ENCODE data around the gene NDUFA3. TPM values are rescaled to one million over a fixed set of nuclear protein-coding genes. Genes with fewer than 3 reads are reported as not detected.
A peak's percentile ranks its signal among the peaks of the same experiment; 100 is the strongest.
"Not testable (repeated sequence)": the region's sequence is repeated elsewhere in the genome, so short reads cannot be mapped to it uniquely, and the experiment has no call there.

The NDUFA3 gene
- 100 to 1,000 TPM in 1 of 5 donors, 10 to 100 TPM in 4; 65.2 to 157 (median 85.5) TPM for polyA plus RNA-seq (ENCODE audit: insufficient read depth in 1 of 5, insufficient read length in 5 of 5, low replicate concordance in 1 of 5)
- long read RNA-seq, donor 1, transcript NDUFA3-202 (5 exons, 435 nt) = minor isoform, 12 of 181 reads
- long read RNA-seq, donor 1, transcript NDUFA3-213 (3 exons, 541 nt) = minor isoform, 23 of 181 reads
- long read RNA-seq, donor 1, transcript NDUFA3-214 (4 exons, 963 nt) = major isoform, 128 of 181 reads
- long read RNA-seq, donor 1, partial matches to known transcripts = 12 of 181 reads
- long read RNA-seq, donor 1, other reads (novel, unspliced or antisense) = 0 of 181 reads
- long read RNA-seq, donor 2, transcript NDUFA3-202 (5 exons, 435 nt) = minor isoform, 5 of 109 reads
- long read RNA-seq, donor 2, transcript NDUFA3-213 (3 exons, 541 nt) = minor isoform, 23 of 109 reads
- long read RNA-seq, donor 2, transcript NDUFA3-214 (4 exons, 963 nt) = major isoform, 80 of 109 reads
- long read RNA-seq, donor 2, partial matches to known transcripts = 0 of 109 reads
- long read RNA-seq, donor 2, other reads (novel, unspliced or antisense) = 0 of 109 reads
- long read RNA-seq, donor 3, transcript NDUFA3-214 (4 exons, 963 nt) = major isoform, 114 of 152 reads
- long read RNA-seq, donor 3, transcript NDUFA3-202 (5 exons, 435 nt) = minor isoform, 7 of 152 reads
- long read RNA-seq, donor 3, transcript NDUFA3-213 (3 exons, 541 nt) = minor isoform, 17 of 152 reads
- long read RNA-seq, donor 3, partial matches to known transcripts = 10 of 152 reads
- long read RNA-seq, donor 3, other reads (novel, unspliced or antisense) = 0 of 152 reads
- long read RNA-seq, donor 4, transcript NDUFA3-213 (3 exons, 541 nt) = minor isoform, 26 of 99 reads
- long read RNA-seq, donor 4, transcript NDUFA3-214 (4 exons, 963 nt) = major isoform, 69 of 99 reads
- long read RNA-seq, donor 4, partial matches to known transcripts = 0 of 99 reads
- long read RNA-seq, donor 4, other reads (novel, unspliced or antisense) = 0 of 99 reads
- long read RNA-seq, donor 5, transcript NDUFA3-213 (3 exons, 541 nt) = minor isoform, 36 of 239 reads
- long read RNA-seq, donor 5, transcript NDUFA3-214 (4 exons, 963 nt) = major isoform, 150 of 239 reads
- long read RNA-seq, donor 5, partial matches to known transcripts = 29 of 239 reads
- long read RNA-seq, donor 5, other reads (novel, unspliced or antisense) = 17 of 239 reads
- long read RNA-seq, donor 6, transcript NDUFA3-214 (4 exons, 963 nt) = major isoform, 132 of 186 reads
- long read RNA-seq, donor 6, transcript NDUFA3-202 (5 exons, 435 nt) = minor isoform, 7 of 186 reads
- long read RNA-seq, donor 6, transcript NDUFA3-213 (3 exons, 541 nt) = minor isoform, 36 of 186 reads
- long read RNA-seq, donor 6, partial matches to known transcripts = 0 of 186 reads
- long read RNA-seq, donor 6, other reads (novel, unspliced or antisense) = 7 of 186 reads
- long read RNA-seq, donor 7, transcript NDUFA3-202 (5 exons, 435 nt) = minor isoform, 8 of 157 reads
- long read RNA-seq, donor 7, transcript NDUFA3-213 (3 exons, 541 nt) = minor isoform, 20 of 157 reads
- long read RNA-seq, donor 7, transcript NDUFA3-214 (4 exons, 963 nt) = major isoform, 64 of 157 reads
- long read RNA-seq, donor 7, partial matches to known transcripts = 23 of 157 reads
- long read RNA-seq, donor 7, other reads (novel, unspliced or antisense) = 39 of 157 reads
- long read RNA-seq, donor 8, transcript NDUFA3-214 (4 exons, 963 nt) = major isoform, 31 of 55 reads
- long read RNA-seq, donor 8, transcript NDUFA3-213 (3 exons, 541 nt) = minor isoform, 5 of 55 reads
- long read RNA-seq, donor 8, partial matches to known transcripts = 10 of 55 reads
- long read RNA-seq, donor 8, other reads (novel, unspliced or antisense) = 7 of 55 reads

GRCh38 chr19:54102421-54103169, at the start of gene NDUFA3:
Gene NDUFA3 (plus strand): TSS chr19:54102855. CDS start chr19:54102879, 24 bp downstream.
- peak; percentile 99 for DNase-seq

GRCh38 chr19:54062643-54063042, 40.0 kb upstream of the NDUFA3 start:
- no peak for DNase-seq

DNA sequence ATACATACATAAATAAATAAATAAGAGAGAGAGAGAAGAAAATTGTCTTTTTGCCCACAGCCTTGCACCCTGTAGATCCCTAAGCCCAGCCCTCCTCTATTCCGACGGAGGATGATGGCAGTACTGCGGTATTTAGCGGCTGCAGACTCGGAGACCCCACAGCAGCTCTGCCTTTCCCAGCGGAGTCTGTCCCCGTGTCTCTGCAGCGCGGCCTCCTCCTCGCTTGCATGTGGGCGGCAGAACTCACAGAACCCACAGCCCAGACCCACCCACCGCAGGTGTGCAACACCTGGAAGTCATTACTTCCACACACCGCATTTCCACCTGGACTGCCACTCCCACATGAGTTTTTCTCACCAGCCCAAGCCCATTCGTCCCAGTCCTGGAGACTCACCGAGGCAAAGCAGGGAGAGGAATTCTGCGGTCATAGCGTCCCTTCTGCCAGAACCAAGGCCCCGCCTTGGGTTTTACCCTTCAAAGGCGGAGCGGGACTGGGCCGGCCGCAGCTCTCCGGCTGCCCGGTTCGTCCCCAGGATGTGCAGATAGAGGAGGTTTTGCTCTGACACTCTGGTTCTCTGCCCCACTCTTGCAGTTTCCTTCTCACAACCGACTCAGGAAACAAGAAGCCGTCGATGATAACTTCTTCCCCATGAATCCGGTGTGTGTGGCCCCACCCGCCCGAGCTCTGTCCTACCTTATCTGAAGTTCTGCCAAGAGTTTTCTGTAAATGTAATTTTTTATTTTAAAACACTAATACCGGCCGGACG, 39.1 kb upstream of the NDUFA3 start, which contains the start of gene VSTM1:
Gene VSTM1 (minus strand): TSS at position 548 of the 767 bp plus-strand sequence. CDS start 120 bp downstream, at position 428.
- no peak for DNase-seq

- no peak for DNase-seq
These were observed 33.2 kb upstream of the NDUFA3 start for GRCh38 chr19:54069470-54069869.

DNA sequence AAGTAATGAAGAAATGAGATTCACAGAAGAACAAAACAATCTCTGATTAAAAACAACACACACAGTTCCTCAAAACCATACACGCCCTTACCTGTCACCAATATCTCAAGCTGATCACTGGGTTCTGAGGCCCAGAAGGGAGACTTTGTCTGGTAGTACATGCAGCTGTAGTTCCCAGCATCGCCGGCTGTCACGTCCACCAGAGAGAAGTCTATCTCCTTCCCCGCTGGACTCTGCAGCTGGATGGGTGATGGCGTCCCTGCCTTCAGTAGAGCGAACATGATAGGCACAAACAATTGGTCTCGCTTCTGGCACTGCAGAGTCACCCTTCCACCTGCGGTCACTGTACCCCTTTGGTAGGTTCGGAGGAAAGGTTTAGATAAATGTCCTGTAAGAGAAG, 28.8 kb upstream of the NDUFA3 start:
- DNase-seq = no peak

DNA sequence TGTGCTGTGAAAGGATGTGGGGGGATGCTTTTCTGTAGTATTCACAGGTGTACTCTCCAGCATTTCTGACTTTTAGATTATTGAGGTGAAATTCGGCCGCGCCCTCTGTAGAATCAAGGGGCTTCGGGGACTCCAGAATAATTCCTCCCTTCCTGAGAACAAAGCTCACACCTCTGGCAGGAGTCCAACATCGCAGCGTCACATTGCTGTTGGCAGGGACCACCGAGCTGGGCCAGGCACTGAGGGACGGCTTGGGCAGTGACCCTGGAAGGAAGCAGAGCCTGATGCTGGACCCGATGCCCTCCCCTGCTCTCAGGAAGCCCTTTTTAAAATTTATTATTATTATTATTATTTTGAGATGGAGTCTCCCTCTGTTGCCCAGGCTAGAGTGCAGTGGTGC, 27.8 kb upstream of the NDUFA3 start:
- DNase-seq = no peak

- no peak for DNase-seq
These were observed 25.3 kb upstream of the NDUFA3 start for GRCh38 chr19:54077334-54077733.

- no peak for DNase-seq
These were observed 21.6 kb upstream of the NDUFA3 start, which contains the start of gene TARM1 for GRCh38 chr19:54081032-54081431. Gene TARM1 (minus strand): TSS chr19:54081365. CDS start chr19:54081340, 25 bp downstream.

- no peak for DNase-seq
These were observed 18.2 kb upstream of the NDUFA3 start for GRCh38 chr19:54084410-54084809.

DNA sequence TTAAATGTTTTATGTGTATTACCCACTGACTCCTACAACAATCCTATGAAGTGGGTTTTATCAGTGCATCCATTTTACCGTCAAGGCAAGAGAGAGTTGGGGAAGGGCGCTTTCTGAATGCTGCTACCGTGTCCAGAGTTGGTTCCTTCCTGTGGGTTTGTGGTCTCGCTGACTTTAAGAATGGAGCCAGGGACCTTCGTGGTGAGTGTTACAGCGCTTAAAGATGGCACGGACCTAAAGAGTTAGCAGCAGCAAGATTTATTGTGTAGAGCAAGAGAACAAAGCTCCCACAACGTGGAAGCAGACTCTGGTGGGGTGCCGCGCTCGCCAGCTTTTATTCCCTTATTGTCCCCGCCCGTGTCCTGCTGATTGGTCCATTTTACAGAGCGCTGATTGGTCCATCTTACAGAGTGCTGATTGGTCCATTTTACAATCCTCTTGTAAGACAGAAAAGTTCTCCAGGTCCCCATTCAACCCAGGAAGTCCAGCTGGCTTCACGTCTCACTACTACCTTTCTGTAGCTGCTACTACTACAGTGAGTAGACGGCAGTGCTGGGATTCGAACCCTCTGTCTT, 8.1 kb upstream of the NDUFA3 start:
- no peak for DNase-seq

DNA sequence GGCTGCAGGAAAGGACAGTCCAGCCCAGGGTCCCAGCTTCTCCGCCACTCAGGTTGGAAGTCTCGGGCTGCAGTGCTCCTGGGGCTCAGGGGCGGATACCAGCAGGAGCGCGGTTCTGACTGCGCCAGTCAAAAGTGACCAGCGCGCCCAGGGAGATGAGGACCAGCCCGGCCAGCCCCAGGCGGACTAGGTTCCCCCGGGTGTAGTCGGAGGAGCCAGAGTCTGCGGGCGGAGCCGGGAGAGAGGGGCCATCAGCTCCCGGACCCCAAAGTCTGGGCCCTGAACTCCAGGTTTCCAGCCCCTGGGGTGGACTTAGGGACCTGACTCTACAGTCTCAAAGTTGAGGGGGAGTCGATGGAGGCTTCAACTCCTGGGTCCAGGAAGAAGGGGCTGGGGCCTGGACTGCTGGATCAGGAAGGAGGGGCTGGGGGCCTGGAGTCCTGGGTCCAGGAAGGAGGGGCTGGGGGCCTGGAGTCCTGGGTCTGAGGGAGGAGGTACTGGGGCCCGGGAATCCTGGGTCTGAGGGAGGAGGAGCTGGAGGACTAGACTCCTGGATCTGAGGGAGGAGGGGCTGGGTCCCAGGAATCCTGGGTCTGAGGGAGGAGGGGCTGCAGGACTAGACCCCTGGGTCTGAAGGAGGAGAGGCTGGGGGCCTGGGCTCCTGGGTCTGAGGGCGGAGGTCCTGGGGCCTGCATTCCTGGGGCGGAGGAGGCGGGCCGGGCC, 7.4 kb upstream of the NDUFA3 start:
- DNase-seq = no peak

- not testable (repeated sequence) for DNase-seq
These were observed 6.6 kb upstream of the NDUFA3 start for GRCh38 chr19:54095859-54096616.

DNA sequence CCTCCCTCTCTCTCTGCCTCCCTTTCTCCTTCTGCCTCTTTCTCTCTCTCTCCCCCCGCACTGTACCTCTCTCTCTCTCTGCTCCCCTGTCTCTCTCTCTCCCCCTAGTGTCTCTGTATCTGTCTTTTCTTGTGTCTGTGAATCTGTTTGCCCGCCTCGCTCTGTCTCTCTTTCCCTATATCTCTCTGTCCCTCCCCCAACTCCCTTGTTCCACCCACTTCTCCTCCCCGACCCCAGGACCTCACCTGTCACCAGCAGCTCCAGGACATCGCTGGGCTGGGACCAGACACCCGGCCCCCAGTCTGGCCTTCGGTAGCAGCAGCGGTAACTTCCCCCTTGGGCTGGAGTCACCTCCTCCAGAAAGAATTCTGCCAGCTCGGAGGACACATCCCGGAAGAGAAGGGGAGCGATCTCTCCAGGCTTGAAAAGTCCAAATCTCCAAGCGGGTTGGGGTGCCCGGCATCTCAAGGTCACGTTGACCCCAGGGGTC, 6.0 kb upstream of the NDUFA3 start:
- DNase-seq = no peak

- DNase-seq = no peak
These were observed 3.3 kb upstream of the NDUFA3 start for GRCh38 chr19:54099190-54099902.

DNA sequence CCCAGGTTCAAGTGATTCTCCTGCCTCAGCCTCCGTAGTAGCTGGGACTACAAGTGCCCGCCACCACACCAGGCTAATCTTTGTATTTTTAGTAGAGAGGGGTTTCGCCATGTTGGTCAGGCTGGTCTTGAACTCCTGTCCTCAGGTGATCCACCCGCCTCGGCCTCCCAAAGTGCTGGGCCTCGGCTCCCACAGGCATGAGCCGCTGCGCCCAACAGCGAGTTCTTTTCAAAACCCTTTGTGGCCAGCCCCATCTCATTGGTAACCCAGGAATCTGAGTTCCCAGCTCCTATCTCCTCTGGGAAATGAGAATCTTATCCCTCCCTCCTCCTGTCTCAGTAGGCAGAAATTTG, 2.8 kb upstream of the NDUFA3 start:
- DNase-seq = not testable (repeated sequence)

- DNase-seq = no peak
These were observed 2.1 kb upstream of the NDUFA3 start, which contains the start of gene OSCAR for GRCh38 chr19:54100561-54100960. Gene OSCAR (minus strand): TSS chr19:54100803. CDS start chr19:54100792, 11 bp downstream.

Data from right lung (tissue), 10 donors.